H1 (cell line): ENCODE data around the gene LDLRAD4. TPM values are rescaled to one million over a fixed set of nuclear protein-coding genes. Genes with fewer than 3 reads are reported as not detected.

Source experiments
- ATF3 ChIP-seq: IDR thresholded peaks from 2 replicates; pipeline ENCODE4 v1.6.1; 2011; ENCODE audit warnings: low read depth, mild to moderate bottlenecking, low read length; ENCODE audit not compliant: insufficient read depth
- CBX5 ChIP-seq: fragments of 300-800, 300-1000 bp; sonication (generic); IDR thresholded peaks from 2 replicates; pipeline ENCODE4 v1.7.1; 2016; ENCODE audit warnings: antibody characterized with exemption, low read length, low read depth
- CHD7 ChIP-seq: fragments of 300-600 bp; sonication (generic); IDR thresholded peaks from 2 replicates; pipeline ENCODE4 v1.7.1; 2012; ENCODE audit warnings: low read length, moderate library complexity, mild to moderate bottlenecking, inconsistent platforms; ENCODE audit not compliant: insufficient replicate concordance
- HDAC2 ChIP-seq, 2 experiments: fragments of 300-600 bp in 1 of 2; sonication (generic) in 1 of 2; IDR thresholded peaks; 2 replicates each; pipeline ENCODE4 v1.6.1; 2011 to 2012; ENCODE audit warnings: low read depth in 2 of 2, low read length in 2 of 2, mild to moderate bottlenecking in 2 of 2, moderate library complexity in 2 of 2, borderline replicate concordance in 1 of 2, inconsistent platforms in 1 of 2
- JUND ChIP-seq: IDR thresholded peaks from 2 replicates; pipeline ENCODE4 v1.6.1; 2011; ENCODE audit warnings: mild to moderate bottlenecking, improper control_type of control experiment, low read length
- NANOG ChIP-seq: IDR thresholded peaks from 2 replicates; pipeline ENCODE4 v1.6.1; 2011; ENCODE audit warnings: low read length, low read depth, mild to moderate bottlenecking, inconsistent platforms; ENCODE audit not compliant: insufficient read depth, poor library complexity, severe bottlenecking
- POLR2A ChIP-seq, 2 experiments: IDR thresholded peaks; 1 replicate in 1 of 2; 2 replicates in 1 of 2; pipeline ENCODE4 v1.6.1; 2011; ENCODE audit warnings: low read depth in 2 of 2, low read length in 2 of 2, mild to moderate bottlenecking in 2 of 2; ENCODE audit errors: control extremely low read depth in 1 of 2
- polyA plus RNA-seq, 7 experiments: library from polyadenylated mRNA; depleted of rRNA in 3 of 7; stranded (reverse) in 5 of 7; unstranded in 2 of 7; fragments of >200 nt in 5 of 7; fragments of 200-250 nt in 2 of 7; gene quantifications; 1 replicate in 5 of 7; 2 replicates in 1 of 7; 4 replicates in 1 of 7; pipeline versions ENCODE4 v1.2.1 to v1.2.3, GENCODE V29; 2011 to 2013; ENCODE audit warnings: missing spikeins in 2 of 7, mixed read lengths in 2 of 7
- total RNA-seq: library from RNA; stranded (reverse); fragmentation: NEBNext Ultra II Directional; extraction: Animal tissue kit (Norgen Biotek cat#: 25700); gene quantifications from 2 replicates; pipeline ENCODE4 v1.2.1, GENCODE V29; 2021

Gene LDLRAD4
- total and polyA plus RNA-seq, 2 of the 8 experiments (the other 6 are each of a cell fraction or from before 2014, with no cell fraction given): 0.77 to 1.4 TPM

DNA sequence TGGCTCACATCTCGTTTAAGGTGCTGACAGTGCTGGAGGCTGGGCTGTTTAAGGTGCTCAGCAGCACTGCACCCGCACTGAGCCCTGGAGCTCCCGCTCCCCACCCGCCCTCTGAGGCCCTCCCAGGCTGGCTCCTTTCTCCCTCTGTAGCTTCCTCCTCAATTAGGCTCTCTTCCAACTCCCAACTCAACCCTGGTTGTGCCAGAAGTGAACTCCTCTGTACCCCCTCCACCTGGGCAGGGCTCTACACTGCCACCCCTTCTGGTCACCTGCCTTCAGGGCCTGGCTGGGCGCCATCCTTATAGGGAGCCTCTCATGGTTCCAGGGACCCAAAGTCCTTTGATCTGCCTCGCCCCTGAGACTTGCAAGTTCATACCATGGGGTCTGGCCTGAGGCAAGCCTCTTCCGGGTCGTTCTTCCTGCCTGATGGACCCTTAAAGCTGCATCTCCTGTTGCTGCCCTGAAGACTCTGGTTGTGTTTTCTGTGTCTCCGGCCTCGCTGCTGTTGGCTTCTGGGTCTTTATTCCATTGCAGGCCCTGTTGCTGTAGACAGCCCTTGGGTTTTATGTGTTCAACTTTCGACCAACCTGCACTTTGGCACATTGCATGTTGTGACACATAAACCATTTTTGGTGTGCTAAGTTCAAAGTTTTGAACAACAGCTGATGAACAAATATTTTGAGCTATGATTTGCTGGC, 199.6 kb downstream of the LDLRAD4 start (continued):
- no peak for TF ChIP-seq CHD7
- no peak for TF ChIP-seq ATF3
- TF ChIP-seq NANOG: no peak
- no peak for TF ChIP-seq HDAC2 (IDR thresholded peaks at IDR 0.05; ENCODE audit: borderline replicate concordance in 1 of 2, low read depth in 2 of 2, low read length in 2 of 2)
- TF ChIP-seq POLR2A (IDR thresholded peaks at IDR 0.05; ENCODE audit: control extremely low read depth in 1 of 2, low read depth in 2 of 2, low read length in 2 of 2): no peak
- TF ChIP-seq CBX5: no peak
- TF ChIP-seq JUND: no peak
